ENCODE data around the gene RALGAPA2.

The RALGAPA2 gene

GRCh38 chr20:20712474-20713243, at the start of gene RALGAPA2:
Gene RALGAPA2 (minus strand): TSS chr20:20712644. CDS start chr20:20712480, 164 bp downstream.
- peak; percentile 91 for FAIRE-seq

GRCh38 chr20:20761301-20761700, 48.9 kb upstream of the RALGAPA2 start:
- no peak for FAIRE-seq

DNA sequence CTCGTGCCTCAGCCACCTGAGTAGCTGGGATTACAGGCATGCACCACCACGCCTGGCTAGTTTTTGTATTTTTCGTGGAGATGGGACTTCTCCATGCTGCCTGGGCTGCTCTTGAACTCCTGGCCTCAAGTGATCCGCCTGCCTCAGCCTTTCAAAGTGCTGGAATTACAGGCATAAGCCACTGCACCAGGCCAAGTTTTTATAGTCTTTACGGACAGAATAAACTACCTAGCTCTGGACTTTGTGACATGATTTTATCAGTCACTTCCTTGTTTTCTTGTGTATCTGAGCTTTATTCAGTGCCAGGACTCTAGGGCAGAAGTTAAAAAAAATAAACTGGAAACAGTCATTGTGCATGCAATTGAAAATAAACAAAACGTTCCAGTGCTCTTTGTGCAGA, 46.7 kb upstream of the RALGAPA2 start:
- no peak for FAIRE-seq

- FAIRE-seq = no peak
These were observed 43.4 kb upstream of the RALGAPA2 start for GRCh38 chr20:20755674-20756319.

DNA sequence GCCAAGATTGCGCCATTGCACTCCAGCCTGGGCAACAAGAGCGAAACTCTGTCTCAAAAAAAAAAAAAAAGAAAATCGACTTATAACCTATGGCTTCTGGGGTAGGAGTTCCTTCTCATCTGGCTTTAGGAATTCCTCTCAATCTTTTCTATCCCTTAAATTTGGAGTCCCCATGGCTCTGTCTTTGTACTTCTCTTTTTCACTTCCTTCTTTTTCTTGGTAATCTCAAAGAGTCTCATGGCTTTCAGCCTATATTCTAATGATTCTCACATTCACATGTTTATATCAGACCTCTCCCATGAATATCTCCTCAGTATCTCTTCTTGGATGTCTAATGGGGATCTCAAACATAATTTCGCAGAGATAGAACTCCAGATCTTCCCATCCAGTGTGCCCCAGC, 42.8 kb upstream of the RALGAPA2 start:
- FAIRE-seq = no peak

- FAIRE-seq = no peak
These were observed 42.3 kb upstream of the RALGAPA2 start for GRCh38 chr20:20754714-20755113.

DNA sequence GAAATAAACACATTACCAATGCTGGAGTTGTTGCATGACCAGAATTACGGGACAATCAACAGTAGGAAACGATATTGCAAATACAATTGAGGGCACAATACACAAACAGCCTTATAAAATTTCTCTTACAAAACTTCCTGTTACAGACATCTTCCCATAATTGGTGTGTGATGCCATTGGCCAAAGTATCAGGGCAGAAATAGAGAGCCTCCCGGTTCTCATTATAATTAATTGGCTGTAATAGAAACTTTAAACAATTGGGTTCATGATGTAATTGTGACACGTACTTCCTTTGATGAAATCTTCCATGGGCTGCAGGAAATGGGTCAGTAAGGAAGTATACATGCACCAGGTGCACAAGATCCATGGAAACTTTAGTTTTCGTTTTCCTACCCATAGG, 40.3 kb upstream of the RALGAPA2 start:
- no peak for FAIRE-seq

GRCh38 chr20:20747298-20747697, 34.9 kb upstream of the RALGAPA2 start:
- FAIRE-seq = no peak

DNA sequence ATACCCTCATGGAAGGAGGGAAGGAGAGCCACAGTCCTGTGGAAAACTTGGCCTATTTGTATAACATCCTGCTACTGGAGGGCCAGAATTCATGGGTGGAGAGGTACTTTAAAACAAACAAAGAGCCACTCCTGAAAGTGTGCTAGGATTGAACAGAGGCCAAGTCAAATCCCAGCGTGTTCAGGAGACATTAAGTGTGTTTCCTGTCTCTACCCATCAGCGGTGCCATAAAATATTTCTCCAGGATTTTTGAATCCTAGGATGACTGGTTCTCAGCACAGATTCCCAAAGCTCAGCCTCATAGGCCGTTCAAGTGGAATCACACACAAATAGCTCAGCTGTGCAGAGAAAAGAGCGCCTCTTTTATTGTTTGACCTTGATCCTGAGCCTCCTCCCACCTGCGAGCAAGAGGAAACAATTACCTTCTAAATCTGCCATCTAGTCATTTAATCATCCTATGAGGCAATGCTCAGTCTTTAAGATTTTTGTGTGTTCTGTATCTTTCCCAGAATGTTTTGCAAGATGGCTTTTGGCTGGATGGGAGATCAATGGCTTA, 31.8 kb upstream of the RALGAPA2 start:
- FAIRE-seq = no peak

DNA sequence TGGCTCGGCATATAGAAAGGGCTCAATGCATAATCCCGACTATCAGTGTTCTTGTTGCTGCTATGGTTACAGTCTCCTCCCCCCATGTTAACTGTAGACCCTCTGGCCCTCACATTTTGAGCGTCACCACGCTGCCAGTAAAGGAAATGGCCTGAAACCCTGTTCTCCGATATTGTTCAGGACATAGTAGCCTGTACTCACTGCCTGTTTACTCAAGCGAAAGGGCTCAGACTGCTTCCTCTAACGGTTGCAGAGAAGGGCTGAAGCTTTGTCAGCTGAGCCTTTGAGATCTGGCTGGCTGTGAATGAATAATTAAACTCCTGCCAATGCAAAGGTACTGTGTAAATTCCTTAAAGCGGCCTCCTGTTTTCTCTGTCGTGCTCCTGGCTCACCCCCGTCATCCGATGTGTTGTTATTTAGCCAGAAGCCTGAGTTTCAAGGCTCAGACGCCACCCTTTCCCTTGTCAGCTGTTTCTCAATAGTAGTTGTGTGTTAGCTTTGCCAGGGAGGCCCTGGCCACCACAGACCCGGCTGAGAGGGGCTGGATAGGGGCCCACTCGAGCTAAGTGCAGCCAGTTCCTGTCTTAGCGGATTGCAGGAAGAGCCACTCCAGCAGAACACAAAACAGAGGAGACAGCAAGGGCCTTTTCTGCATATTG, 31.2 kb upstream of the RALGAPA2 start:
- no peak for FAIRE-seq

GRCh38 chr20:20741087-20742045, 28.9 kb upstream of the RALGAPA2 start:
- no peak for FAIRE-seq

GRCh38 chr20:20740541-20740940, 28.1 kb upstream of the RALGAPA2 start:
- no peak for FAIRE-seq

DNA sequence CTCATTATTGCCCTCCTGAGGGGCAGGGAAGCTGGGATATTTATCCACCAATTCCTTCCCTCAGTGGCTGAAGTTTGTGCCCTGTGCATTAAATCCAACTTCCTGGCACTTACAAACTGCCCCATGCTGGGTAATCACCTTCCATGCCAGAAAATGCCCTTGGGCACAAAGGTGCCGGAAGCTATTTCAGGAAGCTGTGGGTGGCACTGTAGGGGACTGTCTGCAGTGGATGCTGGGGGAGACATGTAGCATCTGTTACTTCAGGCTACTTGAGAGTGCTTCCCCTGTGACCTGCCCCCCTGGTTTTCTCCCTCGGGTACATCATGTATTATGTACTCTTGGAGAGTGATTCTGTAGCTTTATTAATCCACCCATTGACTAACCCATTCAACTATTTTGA, 24.7 kb upstream of the RALGAPA2 start:
- no peak for FAIRE-seq

- no peak for FAIRE-seq
These were observed 23.9 kb upstream of the RALGAPA2 start for GRCh38 chr20:20736303-20736702.

GRCh38 chr20:20734475-20734948, 22.1 kb upstream of the RALGAPA2 start:
- no peak for FAIRE-seq

- FAIRE-seq = no peak
These were observed 21.5 kb upstream of the RALGAPA2 start for GRCh38 chr20:20733943-20734342.

GRCh38 chr20:20732641-20733040, 20.2 kb upstream of the RALGAPA2 start:
- no peak for FAIRE-seq

DNA sequence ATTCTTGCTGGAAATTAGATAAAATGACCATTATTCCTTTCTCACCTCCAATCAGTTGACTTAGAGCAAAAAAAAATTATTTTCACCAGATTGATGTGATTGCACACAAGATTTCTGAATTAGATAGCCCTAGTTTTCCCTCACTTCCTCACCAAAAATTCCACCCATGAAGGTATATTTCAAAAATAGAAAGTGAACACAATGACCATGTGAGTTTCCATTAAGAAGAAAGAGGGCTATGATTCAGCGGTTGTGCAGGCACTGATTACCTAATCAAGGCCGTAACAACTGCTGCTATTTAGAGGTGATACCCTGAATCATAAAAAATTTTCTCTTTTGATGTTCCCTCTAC, 19.5 kb upstream of the RALGAPA2 start:
- no peak for FAIRE-seq

DNA sequence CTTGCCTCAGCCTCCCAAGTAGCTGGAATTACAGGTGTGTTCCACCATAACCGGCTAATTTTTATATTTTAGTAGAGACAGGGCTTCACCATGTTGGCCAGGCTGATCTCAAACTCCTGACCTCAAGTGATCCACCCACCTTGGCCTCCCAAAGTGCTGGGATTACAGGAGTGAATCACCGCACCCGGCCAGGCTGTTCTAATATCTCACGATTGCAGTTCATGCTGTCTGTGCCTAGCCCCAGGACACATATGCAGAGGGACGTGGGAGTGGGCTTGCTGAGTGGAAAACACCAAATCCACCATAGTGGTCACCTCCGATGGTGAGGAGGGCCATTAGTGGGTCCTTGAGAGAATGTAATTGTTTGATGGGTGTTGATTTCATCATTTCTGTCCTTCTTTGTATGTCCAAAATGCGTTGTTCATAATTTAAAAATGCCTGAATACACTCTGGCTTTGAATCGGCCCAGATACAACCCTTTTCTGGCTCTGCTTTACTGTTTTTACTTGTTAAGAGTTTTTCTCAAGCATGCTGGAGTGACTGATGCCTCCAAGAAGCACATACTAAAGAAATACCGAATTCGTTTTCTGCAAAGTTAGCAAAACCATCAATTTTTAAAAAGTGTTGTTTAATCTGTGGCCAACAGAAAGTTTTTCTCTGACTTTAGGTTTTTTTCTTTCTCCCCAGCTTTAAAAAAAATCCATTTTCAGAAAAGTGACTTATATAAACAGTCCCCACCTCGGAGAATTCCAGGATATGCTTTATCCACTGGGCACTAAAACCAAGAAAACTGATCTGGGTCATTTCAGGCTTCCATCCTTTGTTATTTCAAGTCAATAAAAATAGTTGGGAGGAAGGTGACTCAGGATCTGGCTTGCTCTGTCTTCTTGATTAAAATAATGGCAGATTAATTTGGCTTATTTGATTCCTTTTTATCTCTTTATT, 18.8 kb upstream of the RALGAPA2 start:
- FAIRE-seq = no peak

DNA sequence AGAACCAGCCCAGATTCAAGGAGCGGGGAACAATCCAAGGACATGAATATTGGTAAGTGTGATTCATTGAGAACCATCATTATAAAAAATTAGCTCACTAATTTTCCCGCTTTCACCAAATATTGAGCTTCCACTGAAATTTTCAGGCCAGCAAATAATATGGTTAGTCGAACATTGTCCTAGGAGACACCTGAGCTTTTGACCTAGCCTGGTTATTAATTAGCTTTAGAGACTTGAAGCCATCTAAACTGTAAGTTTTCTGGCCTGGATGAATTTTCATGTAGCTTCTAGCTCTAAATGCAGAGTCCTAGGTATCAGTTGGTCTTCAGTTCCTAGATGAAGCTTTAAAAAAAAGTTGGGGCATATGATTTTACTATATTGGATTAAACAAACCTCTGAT, 17.1 kb upstream of the RALGAPA2 start:
- FAIRE-seq = no peak

DNA sequence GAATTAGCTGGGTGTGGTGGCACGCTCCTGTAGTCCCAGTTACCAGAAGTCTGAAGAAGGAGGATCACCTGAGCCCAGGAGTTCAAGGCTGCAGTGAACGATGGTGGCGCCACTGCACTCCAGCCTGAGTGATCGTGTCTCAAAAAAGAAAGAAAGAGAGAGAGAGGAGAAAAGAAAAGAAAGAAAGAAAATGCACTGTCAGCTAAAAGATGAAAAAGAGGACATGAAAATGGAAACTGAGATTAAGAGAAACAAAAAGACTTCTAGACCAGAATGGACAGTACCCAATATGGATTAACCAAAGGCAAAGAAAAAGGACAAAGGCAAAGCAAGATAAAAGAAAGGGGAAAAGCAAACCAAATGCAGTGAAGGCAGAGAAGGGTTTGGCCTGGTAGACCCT, 9.0 kb upstream of the RALGAPA2 start:
- no peak for FAIRE-seq

Measured in G401.6 (cell line).